B cell (primary cell): Measurements from ENCODE around the gene NCOA1. TPM values are rescaled to one million over a fixed set of nuclear protein-coding genes. Genes with fewer than 3 reads are reported as not detected.
"Not testable (repeated sequence)": the region's sequence is repeated elsewhere in the genome, so short reads cannot be mapped to it uniquely, and the experiment has no call there.

ENCODE experiments used
- ATAC-seq: fragments of 200-7000 bp; cut with Tn5 transposase; one replicate; pipeline ENCODE4 v1.10.0; 2021; ENCODE audit warnings: low read depth, mild to moderate bottlenecking, moderate number of reproducible peaks, moderate library complexity
- CTCF ChIA-PET: fragments of 350-600 bp; sonication (Branson Sonifier 250); formaldehyde crosslinking; loops from one replicate; lab custom pipeline; 2021; ENCODE audit warnings: antibody characterized with exemption, inconsistent platforms; lab: Charles Lee
- POLR2A ChIA-PET: fragments of 350-600 bp; sonication (Branson Sonifier 250); formaldehyde crosslinking; loops from one replicate; lab custom pipeline; 2021; ENCODE audit warnings: antibody characterized with exemption; lab: Charles Lee
- DNase-seq: peaks from one replicate; pipeline ENCODE4 v3.0.0; 2013
- H2AFZ ChIP-seq: 2 replicates; pipeline ENCODE4 v1.6.1; 2012; ENCODE audit warnings: mild to moderate bottlenecking, low read depth, low read length; ENCODE audit not compliant: insufficient read depth, poor library complexity, severe bottlenecking
- H3K27ac ChIP-seq, 2 donors: 1 replicate in 1 of 2; 2 replicates in 1 of 2; pipeline ENCODE4 v1.5.1; 2012 to 2013; ENCODE audit warnings: low read length in 2 of 2, mild to moderate bottlenecking in 2 of 2, moderate library complexity in 1 of 2
- H3K27me3 ChIP-seq, 4 experiments: fragments of 200-600 bp in 1 of 4; sonication (generic) in 1 of 4; replicated peaks in 1 of 4; 1 replicate in 2 of 4; 2 replicates in 2 of 4; pipeline versions ENCODE4 v1.6.1 to v1.7.0; 2013 to 2016; ENCODE audit warnings: low read length in 3 of 4, mild to moderate bottlenecking in 2 of 4, mixed read lengths in 1 of 4, moderate library complexity in 1 of 4; ENCODE audit not compliant: insufficient read depth in 4 of 4, control insufficient read depth in 3 of 4; ENCODE audit errors: control extremely low read depth in 1 of 4
- H3K36me3 ChIP-seq, 2 experiments: replicated peaks in 1 of 2; 1 replicate in 1 of 2; 2 replicates in 1 of 2; pipeline versions ENCODE4 v1.6.1 to v1.7.1; 2013; ENCODE audit warnings: low read length in 1 of 2; ENCODE audit not compliant: insufficient read depth in 2 of 2, control insufficient read depth in 1 of 2; ENCODE audit errors: control extremely low read depth in 1 of 2, extremely low read depth in 1 of 2
- H3K4me1 ChIP-seq, 2 donors: fragments of 200-600 bp in 1 of 2; sonication (generic) in 1 of 2; 1 replicate in 1 of 2; 2 replicates in 1 of 2; pipeline versions ENCODE4 v1.5.1 to v1.6.1; 2013 to 2017; ENCODE audit warnings: low read length in 2 of 2; ENCODE audit not compliant: control insufficient read depth in 2 of 2, insufficient read depth in 2 of 2
- H3K4me2 ChIP-seq: replicated peaks from 2 replicates; pipeline ENCODE3; 2012; ENCODE audit warnings: mild to moderate bottlenecking, low read depth, low read length; ENCODE audit not compliant: poor library complexity, severe bottlenecking
- H3K4me3 ChIP-seq, 5 experiments: fragments of 200-600 bp in 1 of 5; sonication (generic) in 1 of 5; 1 replicate in 3 of 5; 2 replicates in 2 of 5; pipeline versions ENCODE4 v1.5.1 to v1.7.0; 2011 to 2016; ENCODE audit warnings: low read length in 4 of 5, mild to moderate bottlenecking in 4 of 5, low read depth in 2 of 5, control low read depth in 1 of 5, moderate library complexity in 1 of 5; ENCODE audit not compliant: insufficient read depth in 1 of 5; ENCODE audit errors: control extremely low read depth in 1 of 5, extremely low read depth in 1 of 5
- H3K79me2 ChIP-seq: fragments of 200-600 bp; sonication (generic); one replicate; pipeline ENCODE4 v1.6.0; 2016; ENCODE audit warnings: low read length; ENCODE audit not compliant: control insufficient read depth, insufficient read depth
- H3K9ac ChIP-seq: fragments of 200-600 bp; sonication (generic); 2 replicates; pipeline ENCODE4 v1.6.1; 2017; ENCODE audit warnings: mild to moderate bottlenecking, low read length, moderate library complexity
- H3K9me3 ChIP-seq, 3 donors: one replicate each; pipeline versions ENCODE4 v1.6.1 to v1.7.1; 2013; ENCODE audit warnings: low read length in 2 of 3; ENCODE audit not compliant: control insufficient read depth in 2 of 3, insufficient read depth in 1 of 3; ENCODE audit errors: control extremely low read depth in 1 of 3
- H4K20me1 ChIP-seq: 2 replicates; pipeline ENCODE4 v1.6.0; 2012; ENCODE audit warnings: mild to moderate bottlenecking, low read length; ENCODE audit not compliant: insufficient read depth, control insufficient read depth, poor library complexity, severe bottlenecking
- H3K27ac Mint-ChIP-seq: one replicate; pipeline ENCODE4 v1.8.0; 2021; ENCODE audit warnings: mixed read lengths
- H3K27me3 Mint-ChIP-seq: one replicate; pipeline ENCODE4 v1.8.0; 2021; ENCODE audit warnings: mixed read lengths
- H3K4me1 Mint-ChIP-seq: one replicate; pipeline ENCODE4 v1.8.0; 2021; ENCODE audit warnings: mixed read lengths
- H3K4me3 Mint-ChIP-seq: one replicate; pipeline ENCODE4 v1.8.0; 2021; ENCODE audit warnings: mixed read lengths
- H3K9me3 Mint-ChIP-seq: one replicate; pipeline ENCODE4 v1.8.0; 2022; ENCODE audit warnings: mixed read lengths; ENCODE audit not compliant: insufficient read depth
- EZH2 ChIP-seq: IDR thresholded peaks from 2 replicates; pipeline ENCODE4 v1.6.1; 2012; ENCODE audit warnings: borderline replicate concordance, low read depth, mild to moderate bottlenecking, moderate library complexity, low read length; ENCODE audit not compliant: insufficient read depth, poor library complexity, severe bottlenecking
- WGBS: methylation state at CpG from one replicate; pipeline ENCODE4 v1.1.5; 2013; ENCODE audit warnings: missing lambda C conversion rate; ENCODE audit not compliant: insufficient coverage; 5-methylcytosine and 5-hydroxymethylcytosine counted together
- intact Hi-C: fragments of 100-400 bp; cut with micrococcal nuclease; formaldehyde crosslinking; loops from one replicate; pipeline ENCODE4 v1.10.0; 2022
- polyA plus RNA-seq: library from polyadenylated mRNA; depleted of rRNA; stranded (reverse); fragments of >200 nt; gene quantifications from 2 replicates; pipeline ENCODE4 v1.2.3, GENCODE V29; 2012
- total RNA-seq, 2 donors: library from RNA; stranded (reverse); fragments of 120-200 nt in 1 of 2; gene quantifications; 1 replicate in 1 of 2; 2 replicates in 1 of 2; pipeline versions ENCODE4 v1.2.3 to v1.2.4, GENCODE V29; 2013 to 2022
- TF ChIP-seq, protein P1 (sequence below): fragments of 200-600 bp; IDR thresholded peaks from one replicate; pipeline ENCODE4 v1.8.0; 2022; ENCODE audit warnings: antibody characterized with exemption, mild to moderate bottlenecking

The NCOA1 gene
- total and polyA plus RNA-seq, 2 donors (not counting 1 experiment from before 2014, with no cell fraction given) = 11.6 to 49.1 TPM

DNA sequence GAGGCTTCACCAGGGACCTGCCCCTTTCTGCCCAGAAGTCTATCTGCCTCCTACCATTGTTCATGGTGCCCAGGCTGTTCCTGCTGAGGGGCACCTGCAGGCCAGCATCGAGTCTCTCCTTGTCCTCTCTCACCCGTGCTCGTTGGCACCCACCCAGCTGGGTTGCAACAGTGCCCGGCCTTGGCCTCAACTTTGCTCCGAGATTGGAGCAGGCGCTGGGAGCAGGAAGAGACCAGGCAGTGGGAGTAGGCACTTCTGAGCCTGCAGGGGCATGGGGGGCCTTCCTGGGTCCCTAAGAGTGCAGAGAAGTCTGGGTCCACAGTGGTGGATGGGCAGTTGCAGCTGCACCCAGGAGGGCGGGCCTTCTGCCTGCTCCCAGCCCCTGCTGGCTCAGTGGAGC is 75.6 kb downstream of the NCOA1 start:
- H3K4me3 ChIP-seq = no peak overlapping the region
- ATAC-seq (no peak), DNase-seq (no peak)
- H4K20me1 ChIP-seq = peaks cover 5% of the 10 kb centered on the region
- Mint-ChIP-seq H3K27me3 (no peaks in the 10 kb centered on the region), H3K4me3 (no peak overlapping the region), H3K4me1 (peaks cover 6% of the 10 kb centered on the region), H3K9me3 (no peaks in the 10 kb centered on the region), H3K27ac (no peak overlapping the region)
- WGBS = 99% methylated on average over 6 of the region's 7 CpGs
- H3K9ac ChIP-seq = no peak overlapping the region
- H3K27ac ChIP-seq = no peak overlapping the region
- TF ChIP-seq EZH2 = no peak
- TF ChIP-seq, protein P1, sequence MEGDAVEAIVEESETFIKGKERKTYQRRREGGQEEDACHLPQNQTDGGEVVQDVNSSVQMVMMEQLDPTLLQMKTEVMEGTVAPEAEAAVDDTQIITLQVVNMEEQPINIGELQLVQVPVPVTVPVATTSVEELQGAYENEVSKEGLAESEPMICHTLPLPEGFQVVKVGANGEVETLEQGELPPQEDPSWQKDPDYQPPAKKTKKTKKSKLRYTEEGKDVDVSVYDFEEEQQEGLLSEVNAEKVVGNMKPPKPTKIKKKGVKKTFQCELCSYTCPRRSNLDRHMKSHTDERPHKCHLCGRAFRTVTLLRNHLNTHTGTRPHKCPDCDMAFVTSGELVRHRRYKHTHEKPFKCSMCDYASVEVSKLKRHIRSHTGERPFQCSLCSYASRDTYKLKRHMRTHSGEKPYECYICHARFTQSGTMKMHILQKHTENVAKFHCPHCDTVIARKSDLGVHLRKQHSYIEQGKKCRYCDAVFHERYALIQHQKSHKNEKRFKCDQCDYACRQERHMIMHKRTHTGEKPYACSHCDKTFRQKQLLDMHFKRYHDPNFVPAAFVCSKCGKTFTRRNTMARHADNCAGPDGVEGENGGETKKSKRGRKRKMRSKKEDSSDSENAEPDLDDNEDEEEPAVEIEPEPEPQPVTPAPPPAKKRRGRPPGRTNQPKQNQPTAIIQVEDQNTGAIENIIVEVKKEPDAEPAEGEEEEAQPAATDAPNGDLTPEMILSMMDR = no peak
- H2AFZ ChIP-seq = no peak overlapping the region
- CTCF ChIA-PET = no interaction called here
- H3K36me3 ChIP-seq = peaks cover 5 to 30% of the 10 kb centered on the region in 2 experiments
- H3K27me3 ChIP-seq = no peaks in the 10 kb centered on the region
- H3K4me2 ChIP-seq = no peak overlapping the region
- POLR2A ChIA-PET = no interaction called here
- no peaks in the 10 kb centered on the region for H3K4me1 ChIP-seq
- intact Hi-C loops = no loop called here
- peaks cover 2 to 17% (median 10%) of the 10 kb centered on the region in 3 donors for H3K9me3 ChIP-seq
- H3K79me2 ChIP-seq = peaks cover 6% of the 10 kb centered on the region

DNA sequence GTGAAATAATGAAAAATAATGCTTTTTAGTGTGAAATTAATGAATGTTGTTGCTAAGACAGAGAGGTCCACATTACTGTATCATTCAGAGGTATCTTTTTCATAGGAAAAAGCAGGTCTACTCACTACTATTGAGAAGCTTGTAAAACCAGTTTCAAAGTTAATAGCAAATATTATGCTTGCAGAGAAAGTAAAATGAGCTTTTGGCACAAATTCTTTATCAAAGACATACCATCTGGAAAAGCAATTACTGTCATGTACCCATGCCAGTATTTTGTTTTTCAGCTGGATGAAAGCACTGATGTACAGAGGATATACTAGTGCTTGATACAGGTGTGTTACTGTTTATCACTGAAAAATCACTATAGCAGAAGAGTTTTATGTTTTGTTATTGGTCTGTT is 77.5 kb downstream of the NCOA1 start:
- no peak overlapping the region for H2AFZ ChIP-seq
- no peak overlapping the region for H3K4me3 Mint-ChIP-seq
- H3K9ac ChIP-seq = no peak overlapping the region
- no peak overlapping the region for H3K27ac ChIP-seq
- peaks cover 5% of the 10 kb centered on the region for H4K20me1 ChIP-seq
- peaks cover 2 to 17% (median 10%) of the 10 kb centered on the region in 3 donors for H3K9me3 ChIP-seq
- no peaks in the 10 kb centered on the region for H3K9me3 Mint-ChIP-seq
- H3K27ac Mint-ChIP-seq = no peak overlapping the region
- H3K79me2 ChIP-seq = no peaks in the 10 kb centered on the region
- ChIA-PET CTCF (no interaction called here), POLR2A (no interaction called here)
- H3K4me3 ChIP-seq = no peak overlapping the region
- H3K36me3 ChIP-seq = peaks cover 5 to 30% of the 10 kb centered on the region in 2 experiments
- H3K4me1 ChIP-seq = no peaks in the 10 kb centered on the region
- DNase-seq (no peak), ATAC-seq (no peak)
- intact Hi-C loops = no loop called here
- peaks cover 2% of the 10 kb centered on the region for H3K4me1 Mint-ChIP-seq
- no peak overlapping the region for H3K4me2 ChIP-seq
- no peaks in the 10 kb centered on the region for H3K27me3 ChIP-seq
- no peaks in the 10 kb centered on the region for H3K27me3 Mint-ChIP-seq
- TF ChIP-seq, protein P1 = no peak
- TF ChIP-seq EZH2 = no peak

DNA sequence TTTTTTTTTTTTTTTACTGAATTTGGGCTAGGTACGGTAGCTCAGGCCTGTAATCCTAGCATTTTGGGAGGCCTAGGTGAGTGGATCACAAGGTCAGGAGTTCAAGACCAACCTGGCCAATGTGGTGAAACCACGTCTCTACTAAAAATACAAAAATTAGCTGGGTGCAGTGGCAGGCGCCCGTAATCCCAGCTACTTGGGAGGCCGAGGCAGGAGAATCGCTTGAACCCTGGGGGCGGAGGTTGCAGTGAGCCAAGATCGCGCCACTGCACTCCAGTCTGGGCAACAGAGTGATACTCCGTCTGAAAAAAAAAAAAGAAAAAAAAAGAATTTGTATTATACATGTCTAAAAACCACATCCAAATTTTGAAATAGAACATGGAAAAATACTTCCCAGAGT is 78.5 kb downstream of the NCOA1 start:
- H3K4me1 ChIP-seq, POLR2A ChIA-PET, CTCF ChIA-PET, H3K27me3 Mint-ChIP-seq, H3K9ac ChIP-seq, H3K4me3 Mint-ChIP-seq, H3K4me1 Mint-ChIP-seq, H3K9me3 Mint-ChIP-seq, H3K79me2 ChIP-seq, H3K27me3 ChIP-seq, H3K27ac Mint-ChIP-seq, ATAC-seq, H3K4me3 ChIP-seq, H3K4me2 ChIP-seq, DNase-seq, H2AFZ ChIP-seq, H3K27ac ChIP-seq, intact Hi-C loops, H4K20me1 ChIP-seq: not testable (repeated sequence)
- peaks cover 5 to 23% of the 10 kb centered on the region in 2 experiments for H3K36me3 ChIP-seq
- 100% methylated on average over 5 of the region's 10 CpGs for WGBS
- H3K9me3 ChIP-seq = peaks cover 2 to 17% (median 10%) of the 10 kb centered on the region in 3 donors
